ENCODE data around the gene SPTBN4.
"Not testable (repeated sequence)": the region's sequence is repeated elsewhere in the genome, so short reads cannot be mapped to it uniquely, and the experiment has no call there.

The SPTBN4 gene

DNA sequence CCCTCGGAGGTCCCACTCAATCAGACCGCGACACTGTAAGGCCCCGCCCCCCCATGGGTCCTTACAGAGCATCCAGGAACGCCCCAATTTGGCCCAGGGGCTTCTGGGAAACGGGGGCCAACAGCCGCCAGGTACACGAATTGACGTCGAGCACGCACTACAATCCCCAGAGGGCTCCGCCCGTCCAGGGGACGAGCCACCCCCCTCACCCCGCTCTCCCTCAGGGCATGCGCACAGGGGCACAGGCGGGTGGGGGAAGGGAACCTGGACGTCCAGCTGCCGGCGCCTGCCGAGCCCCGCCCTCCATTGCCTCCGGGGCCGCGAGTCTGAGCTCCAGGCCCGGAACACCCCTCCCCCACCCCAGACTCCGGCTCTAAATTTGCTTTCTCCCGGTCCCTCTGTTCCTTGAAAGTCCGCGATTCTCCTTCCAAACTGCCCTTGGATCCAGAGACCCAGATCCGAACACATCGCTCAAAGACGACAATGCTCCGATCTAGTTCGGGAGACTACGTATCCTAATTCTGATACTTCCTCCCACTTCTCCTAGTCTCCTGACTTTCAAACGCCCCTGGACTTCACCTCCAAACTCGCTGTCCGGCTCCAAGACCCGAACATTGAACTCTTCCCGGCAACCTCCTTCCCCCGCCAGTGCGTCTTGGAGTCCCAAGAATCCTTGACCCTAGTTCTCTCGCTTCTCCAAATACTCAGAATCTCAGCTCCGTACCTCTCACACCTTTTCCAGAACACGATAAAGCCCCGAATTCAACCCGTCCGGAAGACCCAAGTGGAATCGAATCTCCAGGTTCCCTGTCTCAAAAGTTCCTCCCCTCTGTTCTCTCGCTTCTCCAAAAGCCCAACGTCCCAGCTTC lies 23.4 kb upstream of the SPTBN4 start:
- H3K9ac ChIP-seq (ENCODE audit: low read depth, low read length): peak overlapping the region; percentile 97

DNA sequence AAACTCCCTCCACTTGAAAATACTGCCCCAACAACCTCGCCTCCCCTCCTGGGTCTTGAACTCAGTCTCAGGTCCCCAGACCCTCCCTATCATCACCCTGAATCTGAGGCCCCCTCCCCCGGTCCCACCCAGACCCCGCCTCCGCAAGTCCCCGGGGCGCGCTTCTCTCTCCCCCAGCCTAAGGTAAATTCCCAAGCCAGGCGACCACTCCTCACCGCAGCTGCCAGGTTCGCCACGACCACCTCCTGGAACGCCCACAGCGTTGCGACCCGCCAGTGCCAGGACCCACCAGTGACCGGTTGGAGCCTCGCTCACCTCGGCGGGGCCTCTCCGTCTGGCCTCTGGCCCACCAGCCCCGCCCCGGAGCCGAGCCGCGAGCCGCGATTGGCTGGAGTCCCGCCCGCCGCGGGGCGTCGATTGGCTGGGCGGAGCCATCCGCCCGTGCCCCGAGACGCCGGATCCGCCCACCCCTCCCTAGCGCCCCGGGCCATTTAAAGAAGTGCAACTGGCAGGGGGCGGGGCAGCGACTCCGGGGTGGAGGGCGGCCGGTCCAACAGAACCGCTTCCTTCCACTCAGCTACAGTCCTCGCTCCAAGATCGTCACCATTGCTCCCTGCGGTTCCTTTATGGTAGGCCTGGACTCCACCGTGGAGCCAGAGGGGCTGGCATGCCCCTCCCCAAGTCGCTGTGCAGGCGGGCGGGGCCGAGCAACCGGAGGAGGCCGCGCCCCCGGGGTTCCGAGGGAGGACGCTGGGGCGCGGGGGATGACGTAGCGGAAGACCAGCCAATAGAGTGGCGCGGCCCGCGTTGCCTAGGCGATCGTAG lies 22.6 kb upstream of the SPTBN4 start, which contains the start of gene SERTAD3:
Gene SERTAD3, minus strand, starts transcription at position 336 of the 825 bp plus-strand sequence. CDS start 2,255 bp downstream, outside the sequence.
- Histone ChIP-seq H3K4me3 (ENCODE audit: low read depth, low read length) (peak within 1 kb of the TSS; percentile 97), H3K27me3 (ENCODE audit: control insufficient read depth, insufficient read depth, low read length) (no peaks in the 10 kb centered on the region), H3K36me3 (ENCODE audit: control insufficient read depth, insufficient read depth, low read length) (peaks cover 14% of the 10 kb centered on the region), H3K4me1 (ENCODE audit: control insufficient read depth, insufficient read depth, low read length) (peaks cover 16% of the 10 kb centered on the region), H3K9ac (ENCODE audit: low read depth, low read length) (peak within 1 kb of the TSS; percentile 97), H3K9me3 (ENCODE audit: control insufficient read depth, insufficient read depth, low read length) (no peaks in the 10 kb centered on the region)

More for the DNA sequence above, 23.4 kb upstream of the SPTBN4 start:
- Histone ChIP-seq H3K27me3 (ENCODE audit: control insufficient read depth, insufficient read depth, low read length) (no peaks in the 10 kb centered on the region), H3K4me1 (ENCODE audit: control insufficient read depth, insufficient read depth, low read length) (peaks cover 16% of the 10 kb centered on the region), H3K36me3 (ENCODE audit: control insufficient read depth, insufficient read depth, low read length) (peaks cover 14% of the 10 kb centered on the region), H3K4me3 (ENCODE audit: low read depth, low read length) (peak overlapping the region; percentile 97), H3K9me3 (ENCODE audit: control insufficient read depth, insufficient read depth, low read length) (no peaks in the 10 kb centered on the region)

DNA sequence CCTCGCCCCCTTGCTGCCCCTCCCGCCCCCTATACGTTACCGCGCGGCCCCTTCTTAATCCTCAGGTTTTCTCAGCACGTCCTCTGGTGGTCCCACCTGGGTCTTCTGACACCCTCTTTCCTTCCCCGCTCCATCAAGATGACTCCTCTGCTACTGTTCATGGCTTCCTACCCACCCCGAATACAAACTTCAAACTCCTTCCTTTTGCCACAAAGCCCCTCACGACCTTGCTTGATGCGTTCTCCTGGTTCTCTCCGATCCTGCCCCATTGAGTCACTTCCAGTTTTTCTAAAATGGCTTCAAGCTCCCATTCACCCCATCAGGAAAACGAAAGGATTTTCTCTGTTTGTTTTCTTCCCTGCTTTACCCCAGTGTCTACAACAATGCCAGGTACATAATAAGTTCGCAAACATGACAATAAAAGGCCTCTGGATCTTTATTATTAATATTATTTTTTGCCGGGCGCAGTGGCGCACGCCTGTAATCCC lies 21.9 kb upstream of the SPTBN4 start:
- Histone ChIP-seq H3K4me1 (ENCODE audit: control insufficient read depth, insufficient read depth, low read length) (peaks cover 16% of the 10 kb centered on the region), H3K9ac (ENCODE audit: low read depth, low read length) (peak overlapping the region; percentile 5), H3K27me3 (ENCODE audit: control insufficient read depth, insufficient read depth, low read length) (no peaks in the 10 kb centered on the region), H3K36me3 (ENCODE audit: control insufficient read depth, insufficient read depth, low read length) (peaks cover 14% of the 10 kb centered on the region), H3K4me3 (ENCODE audit: low read depth, low read length) (peak overlapping the region; percentile 97), H3K9me3 (ENCODE audit: control insufficient read depth, insufficient read depth, low read length) (no peaks in the 10 kb centered on the region)

DNA sequence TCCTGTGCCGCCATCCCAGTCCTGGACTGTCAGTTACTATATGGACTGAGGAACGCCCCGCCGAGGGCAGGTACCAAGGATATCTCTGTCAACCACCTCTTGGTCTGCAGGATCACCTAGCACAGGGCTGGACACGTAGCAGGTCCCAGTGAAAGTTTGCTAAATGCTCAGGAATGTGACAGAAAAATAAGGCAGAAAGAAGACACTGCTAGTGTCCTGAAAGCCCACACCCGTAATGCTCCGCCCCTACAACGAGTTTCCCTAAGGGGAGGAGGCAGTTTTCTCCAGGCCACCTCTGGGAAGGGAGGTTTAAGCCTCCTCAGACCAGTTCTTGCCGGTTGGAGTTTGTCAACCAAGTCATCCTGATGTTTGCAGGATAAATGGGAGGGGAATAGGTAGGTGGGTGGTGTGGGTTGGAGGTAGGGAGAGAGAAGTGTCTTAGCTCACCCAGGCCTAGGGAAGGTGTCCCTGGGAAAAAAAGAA lies 21.0 kb upstream of the SPTBN4 start:
- Histone ChIP-seq H3K9ac (ENCODE audit: low read depth, low read length) (peak overlapping the region; percentile 38), H3K4me3 (ENCODE audit: low read depth, low read length) (peak overlapping the region; percentile 14), H3K27me3 (ENCODE audit: control insufficient read depth, insufficient read depth, low read length) (no peaks in the 10 kb centered on the region), H3K36me3 (ENCODE audit: control insufficient read depth, insufficient read depth, low read length) (peaks cover 9% of the 10 kb centered on the region), H3K4me1 (ENCODE audit: control insufficient read depth, insufficient read depth, low read length) (peaks cover 16% of the 10 kb centered on the region), H3K9me3 (ENCODE audit: control insufficient read depth, insufficient read depth, low read length) (no peaks in the 10 kb centered on the region)

DNA sequence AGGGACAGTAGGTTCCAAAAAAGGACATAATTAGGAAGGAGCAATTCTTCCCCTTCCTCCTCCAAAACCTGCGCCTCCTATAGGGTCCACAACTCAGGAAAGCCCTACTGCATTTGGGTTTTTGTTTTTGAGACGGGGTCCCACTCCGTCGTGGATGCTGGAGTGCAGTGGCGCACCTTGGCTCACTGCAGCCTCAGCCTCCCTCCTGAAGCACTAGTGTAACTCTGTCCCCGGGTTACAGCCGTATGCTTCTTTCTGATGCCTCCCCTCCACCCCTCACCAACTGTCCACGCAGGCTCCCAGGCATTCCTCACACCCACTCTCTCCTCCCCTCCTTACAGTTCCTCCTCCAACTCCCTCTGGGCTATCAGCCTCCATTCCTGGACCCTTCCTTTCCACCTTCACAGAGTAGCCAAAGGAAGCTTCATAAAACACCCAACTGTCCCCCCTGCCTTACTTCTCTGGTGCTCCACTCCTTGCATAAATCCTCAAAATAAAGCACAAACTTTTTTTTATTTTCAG lies 20.5 kb upstream of the SPTBN4 start:
- Histone ChIP-seq H3K36me3 (ENCODE audit: control insufficient read depth, insufficient read depth, low read length) (peaks cover 4% of the 10 kb centered on the region), H3K4me1 (ENCODE audit: control insufficient read depth, insufficient read depth, low read length) (peaks cover 16% of the 10 kb centered on the region), H3K4me3 (ENCODE audit: low read depth, low read length) (peak overlapping the region; percentile 14), H3K9ac (ENCODE audit: low read depth, low read length) (peak overlapping the region; percentile 56), H3K9me3 (ENCODE audit: control insufficient read depth, insufficient read depth, low read length) (no peaks in the 10 kb centered on the region), H3K27me3 (ENCODE audit: control insufficient read depth, insufficient read depth, low read length) (no peaks in the 10 kb centered on the region)

DNA sequence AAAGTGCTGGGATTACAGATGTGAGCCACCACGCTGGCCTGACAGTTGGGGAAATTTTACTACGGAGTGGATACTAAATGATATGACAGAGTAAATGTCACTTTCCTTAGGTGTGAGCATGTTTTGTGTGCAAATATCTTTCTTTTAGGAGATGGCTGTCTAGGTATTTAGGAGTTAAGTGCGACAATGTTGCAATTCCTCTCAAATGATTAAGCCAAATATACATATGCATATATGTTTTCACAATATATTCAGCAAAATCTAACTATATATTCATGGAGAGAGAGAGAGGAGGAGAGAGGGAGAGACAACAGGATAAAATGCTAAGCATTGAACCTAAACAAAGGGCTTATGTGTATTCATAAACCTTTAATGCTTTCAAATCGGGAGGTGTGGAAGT lies 17.3 kb upstream of the SPTBN4 start:
- no peaks in the 10 kb centered on the region for H3K9me3 ChIP-seq (ENCODE audit: control insufficient read depth, insufficient read depth, low read length)
- no peaks in the 10 kb centered on the region for H3K27me3 ChIP-seq (ENCODE audit: control insufficient read depth, insufficient read depth, low read length)
- peaks cover 11% of the 10 kb centered on the region for H3K4me1 ChIP-seq (ENCODE audit: control insufficient read depth, insufficient read depth, low read length)
- no peak overlapping the region for H3K4me3 ChIP-seq (ENCODE audit: low read depth, low read length)
- H3K36me3 ChIP-seq (ENCODE audit: control insufficient read depth, insufficient read depth, low read length): no peaks in the 10 kb centered on the region
- no peak overlapping the region for H3K9ac ChIP-seq (ENCODE audit: low read depth, low read length)

DNA sequence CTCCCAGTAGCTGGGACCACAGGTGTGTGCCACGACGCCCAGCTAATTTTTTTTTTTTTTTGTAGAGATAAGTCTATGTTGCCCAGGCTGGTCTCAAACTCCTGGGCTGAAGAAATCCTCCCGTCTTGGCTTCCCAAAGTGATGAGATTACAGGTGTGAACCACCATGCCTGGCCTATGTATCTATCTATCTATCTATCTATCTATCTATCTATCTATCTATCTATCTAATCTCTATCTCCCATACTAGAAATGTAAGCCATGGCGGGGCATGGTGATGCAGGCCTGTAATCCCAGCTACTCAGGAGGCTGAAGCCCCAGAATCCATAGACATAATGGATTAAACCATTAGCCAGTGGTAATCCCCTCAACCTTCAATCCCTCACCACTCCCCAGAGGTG lies 16.1 kb upstream of the SPTBN4 start:
- H3K36me3 ChIP-seq (ENCODE audit: control insufficient read depth, insufficient read depth, low read length): no peaks in the 10 kb centered on the region
- peaks cover 8% of the 10 kb centered on the region for H3K4me1 ChIP-seq (ENCODE audit: control insufficient read depth, insufficient read depth, low read length)
- H3K9me3 ChIP-seq (ENCODE audit: control insufficient read depth, insufficient read depth, low read length): no peaks in the 10 kb centered on the region
- H3K27me3 ChIP-seq (ENCODE audit: control insufficient read depth, insufficient read depth, low read length): no peaks in the 10 kb centered on the region
- no peak overlapping the region for H3K4me3 ChIP-seq (ENCODE audit: low read depth, low read length)
- H3K9ac ChIP-seq (ENCODE audit: low read depth, low read length): no peak overlapping the region

DNA sequence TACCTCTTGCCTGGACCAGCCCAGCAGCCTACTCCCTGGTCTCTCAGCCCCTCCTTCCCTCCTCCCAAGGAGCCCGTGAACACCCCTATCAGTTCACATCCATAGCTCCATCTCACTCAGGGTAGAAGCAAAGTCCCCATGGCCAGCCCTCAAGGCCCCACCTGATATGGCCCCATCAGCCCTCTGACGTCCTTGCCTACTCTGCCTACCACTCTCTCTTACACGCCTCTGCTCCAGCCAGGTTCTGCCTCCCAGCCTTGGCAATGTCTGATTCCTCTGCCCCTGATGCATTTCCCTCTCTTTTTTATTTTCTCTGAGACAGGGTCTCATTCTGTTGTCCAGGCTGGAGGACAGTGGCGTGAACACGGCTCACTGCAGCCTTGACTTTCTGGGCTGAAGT lies 14.8 kb upstream of the SPTBN4 start:
- no peaks in the 10 kb centered on the region for H3K9me3 ChIP-seq (ENCODE audit: control insufficient read depth, insufficient read depth, low read length)
- H3K27me3 ChIP-seq (ENCODE audit: control insufficient read depth, insufficient read depth, low read length): no peaks in the 10 kb centered on the region
- H3K36me3 ChIP-seq (ENCODE audit: control insufficient read depth, insufficient read depth, low read length): no peaks in the 10 kb centered on the region
- no peak overlapping the region for H3K9ac ChIP-seq (ENCODE audit: low read depth, low read length)
- no peaks in the 10 kb centered on the region for H3K4me1 ChIP-seq (ENCODE audit: control insufficient read depth, insufficient read depth, low read length)
- H3K4me3 ChIP-seq (ENCODE audit: low read depth, low read length): no peak overlapping the region

DNA sequence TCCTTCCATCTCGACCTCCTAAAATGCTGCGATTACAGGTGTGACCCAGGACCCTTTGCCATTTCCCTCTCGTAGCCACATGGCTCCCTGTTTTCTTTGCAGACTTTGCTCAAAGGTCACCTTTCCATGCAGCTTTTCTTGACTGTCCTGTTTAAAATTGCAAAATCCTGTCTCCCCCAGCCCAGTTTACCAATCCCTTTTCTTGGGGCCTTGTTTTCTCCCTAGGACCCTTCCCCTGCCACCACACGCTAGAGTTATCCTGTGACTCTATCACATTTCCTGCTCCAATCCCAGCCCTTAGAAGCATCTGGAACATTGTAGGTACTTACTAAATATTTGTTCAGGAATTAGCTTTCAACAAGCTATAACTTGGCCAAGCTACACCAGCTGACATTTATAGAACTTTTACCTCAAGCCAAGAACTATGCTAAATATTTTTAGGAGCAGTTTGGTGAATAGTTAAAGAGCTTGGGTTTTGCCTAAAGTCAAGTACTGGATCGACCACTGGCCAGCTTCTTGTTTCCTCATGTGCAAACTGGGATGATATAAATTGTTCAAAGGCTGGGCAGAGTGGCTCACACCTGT lies 13.6 kb upstream of the SPTBN4 start:
- Histone ChIP-seq H3K36me3 (ENCODE audit: control insufficient read depth, insufficient read depth, low read length) (no peaks in the 10 kb centered on the region), H3K4me3 (ENCODE audit: low read depth, low read length) (no peak overlapping the region), H3K4me1 (ENCODE audit: control insufficient read depth, insufficient read depth, low read length) (no peaks in the 10 kb centered on the region), H3K9ac (ENCODE audit: low read depth, low read length) (no peak overlapping the region), H3K27me3 (ENCODE audit: control insufficient read depth, insufficient read depth, low read length) (no peaks in the 10 kb centered on the region), H3K9me3 (ENCODE audit: control insufficient read depth, insufficient read depth, low read length) (no peaks in the 10 kb centered on the region)

DNA sequence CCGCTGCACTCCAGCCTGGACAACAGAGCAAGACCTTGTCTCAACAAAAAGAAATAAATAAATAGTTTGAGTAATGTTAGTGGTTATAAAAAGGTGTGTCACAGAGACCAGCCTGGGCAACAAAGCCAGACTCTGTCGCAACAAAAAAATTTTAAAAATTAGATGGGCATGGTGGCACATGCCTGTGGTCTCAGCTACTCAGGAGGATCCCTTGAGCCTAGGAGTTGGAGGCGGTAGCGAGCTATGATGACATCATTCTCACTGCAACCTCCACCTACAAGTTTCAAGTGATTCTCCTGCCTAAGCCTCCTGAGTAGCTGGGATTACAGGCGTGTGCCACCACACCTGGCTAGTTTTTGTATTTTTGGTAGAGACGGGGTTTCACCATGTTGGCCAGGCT lies 12.9 kb upstream of the SPTBN4 start:
- not testable (repeated sequence) for H3K27me3 ChIP-seq (ENCODE audit: control insufficient read depth, insufficient read depth, low read length); H3K9ac ChIP-seq (ENCODE audit: low read depth, low read length); H3K4me1 ChIP-seq (ENCODE audit: control insufficient read depth, insufficient read depth, low read length); H3K36me3 ChIP-seq (ENCODE audit: control insufficient read depth, insufficient read depth, low read length); H3K4me3 ChIP-seq (ENCODE audit: low read depth, low read length); H3K9me3 ChIP-seq (ENCODE audit: control insufficient read depth, insufficient read depth, low read length)

DNA sequence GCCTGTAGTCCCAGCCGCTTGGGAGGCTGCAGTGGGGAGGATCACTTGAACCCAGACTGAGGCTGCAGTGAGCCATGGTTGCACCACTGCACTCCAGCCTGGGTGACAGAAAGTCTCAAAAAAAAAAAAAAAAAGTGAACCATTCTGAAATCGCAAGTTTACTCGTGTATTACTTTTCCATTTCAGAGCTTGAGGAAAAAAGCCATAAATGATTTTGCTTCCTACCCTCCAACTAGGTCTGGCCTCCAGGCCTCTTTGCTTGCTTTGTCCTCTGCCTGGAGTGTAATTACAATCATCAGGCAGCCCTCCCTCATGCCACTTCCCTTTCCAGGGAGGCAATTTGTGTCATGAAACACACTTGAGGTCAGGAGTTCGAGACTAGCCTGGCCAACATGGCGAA lies 9.8 kb upstream of the SPTBN4 start:
- Histone ChIP-seq H3K9ac (ENCODE audit: low read depth, low read length) (no peak overlapping the region), H3K27me3 (ENCODE audit: control insufficient read depth, insufficient read depth, low read length) (no peaks in the 10 kb centered on the region), H3K4me3 (ENCODE audit: low read depth, low read length) (no peak overlapping the region), H3K9me3 (ENCODE audit: control insufficient read depth, insufficient read depth, low read length) (no peaks in the 10 kb centered on the region), H3K4me1 (ENCODE audit: control insufficient read depth, insufficient read depth, low read length) (no peaks in the 10 kb centered on the region), H3K36me3 (ENCODE audit: control insufficient read depth, insufficient read depth, low read length) (no peaks in the 10 kb centered on the region)

Measured in iPS-15b (cell line).